HepG2 (cell line): ENCODE results near the gene BAIAP3. TPM values are rescaled to one million over a fixed set of nuclear protein-coding genes. Genes with fewer than 3 reads are reported as not detected.
A peak's percentile ranks its signal among the peaks of the same experiment; 100 is the strongest.

ENCODE experiments used
- ARNTL ChIP-seq: sonication (generic); formaldehyde crosslinking; IDR thresholded peaks from 2 replicates; pipeline ENCODE4 v1.4.0; 2020; ENCODE audit warnings: mild to moderate bottlenecking, missing genetic modification reagents
- HDAC1 ChIP-seq: sonication (generic); formaldehyde crosslinking; IDR thresholded peaks from 2 replicates; pipeline ENCODE4 v1.5.1; 2020; ENCODE audit warnings: mild to moderate bottlenecking, missing genetic modification reagents
- NR0B2 ChIP-seq: sonication (generic); formaldehyde crosslinking; IDR thresholded peaks from 2 replicates; pipeline ENCODE4 v1.4.0; 2020; ENCODE audit warnings: mild to moderate bottlenecking, missing genetic modification reagents
- SMAD3 ChIP-seq: sonication (generic); formaldehyde crosslinking; IDR thresholded peaks from 2 replicates; pipeline ENCODE4 v1.4.0; 2020; ENCODE audit warnings: missing genetic modification reagents
- TEAD3 ChIP-seq: optimal IDR thresholded peaks from 2 replicates; pipeline ENCODE3; 2016; ENCODE audit warnings: borderline replicate concordance
- THAP9 ChIP-seq: sonication (generic); formaldehyde crosslinking; IDR thresholded peaks from 2 replicates; pipeline ENCODE4; 2020; ENCODE audit warnings: missing genetic modification reagents, mild to moderate bottlenecking, borderline replicate concordance
- ZBED4 ChIP-seq: sonication (generic); formaldehyde crosslinking; IDR thresholded peaks from 2 replicates; pipeline ENCODE4 v1.4.0; 2020; ENCODE audit warnings: missing genetic modification reagents, borderline replicate concordance
- ZNF207 ChIP-seq: fragments of 450-650 bp; IDR thresholded peaks from 2 replicates; pipeline ENCODE4 v1.6.1; 2016; ENCODE audit warnings: antibody characterized with exemption, borderline replicate concordance
- ZNF296 ChIP-seq: sonication (generic); formaldehyde crosslinking; conservative IDR thresholded peaks from 2 replicates; pipeline ENCODE4 v1.5.0; 2020; ENCODE audit warnings: mild to moderate bottlenecking, missing genetic modification reagents
- ZNF383 ChIP-seq: sonication (generic); formaldehyde crosslinking; IDR thresholded peaks from 2 replicates; pipeline ENCODE4 v1.4.0; 2020; ENCODE audit warnings: missing genetic modification reagents, mild to moderate bottlenecking, borderline replicate concordance
- ZNF609 ChIP-seq: sonication (generic); formaldehyde crosslinking; IDR thresholded peaks from 2 replicates; pipeline ENCODE4 v1.4.0; 2020; ENCODE audit warnings: mild to moderate bottlenecking, missing genetic modification reagents, borderline replicate concordance
- ZNF687 ChIP-seq: sonication (generic); formaldehyde crosslinking; IDR thresholded peaks from 2 replicates; pipeline ENCODE4 v1.5.1; 2020; ENCODE audit warnings: mild to moderate bottlenecking, missing genetic modification reagents, moderate library complexity
- ZNF749 ChIP-seq: sonication (generic); formaldehyde crosslinking; IDR thresholded peaks from 2 replicates; pipeline ENCODE4 v1.8.0; 2022; ENCODE audit warnings: mild to moderate bottlenecking, missing genetic modification reagents, moderate library complexity, borderline replicate concordance
- polyA plus RNA-seq, 8 experiments: library from polyadenylated mRNA; depleted of rRNA in 3 of 8; stranded (reverse) in 7 of 8; unstranded in 1 of 8; fragments of >200 nt; fragmentation: Illumina TruSeq in 4 of 8; extraction: Trizol in 4 of 8; gene quantifications; 2 replicates each; pipeline versions ENCODE4 v1.2.1 to v1.2.3, GENCODE V29; 2011 to 2016; ENCODE audit warnings: low read depth in 4 of 8, missing spikeins in 1 of 8, mixed read lengths in 1 of 8; ENCODE audit not compliant: insufficient read depth in 1 of 8
- total RNA-seq, 5 experiments: library from RNA; depleted of rRNA; stranded (reverse); fragments of >200 nt; fragmentation: Illumina TruSeq; extraction: Trizol; gene quantifications; 2 replicates each; pipeline ENCODE4 v1.2.3, GENCODE V29; 2016; ENCODE audit warnings: low read depth in 1 of 5

BAIAP3 gene
- total and polyA plus RNA-seq, 2 of the 13 experiments (the other 11 are each of a cell fraction or from before 2014, with no cell fraction given) = 3.2 to 5.7 TPM

- TF ChIP-seq ZBED4 (CRISPR knock-in tag) = no peak
- TF ChIP-seq ZNF609 (CRISPR knock-in tag) = 0 out of 2 replicates have a peak, but pooled peaks have one; percentile 10
- TF ChIP-seq ZNF296 (CRISPR knock-in tag) = no peak
- TF ChIP-seq HDAC1 = no peak
- no peak; the same call in 1 of the 2 replicates for TF ChIP-seq ZNF687 (CRISPR knock-in tag)
- no peak for TF ChIP-seq ARNTL (CRISPR knock-in tag)
- no peak for TF ChIP-seq TEAD3 (CRISPR knock-in tag)
- TF ChIP-seq THAP9 (CRISPR knock-in tag) = no peak
- TF ChIP-seq ZNF383 (CRISPR knock-in tag) = no peak
- peak; percentile 81; the same call in 1 of the 2 replicates for TF ChIP-seq NR0B2 (CRISPR knock-in tag)
- TF ChIP-seq ZNF207 = no peak
- TF ChIP-seq SMAD3 = no peak
- no peak for TF ChIP-seq ZNF749 (CRISPR knock-in tag)
These were observed 17.8 kb downstream of the BAIAP3 start (continued) for GRCh38 chr16:1351215-1351581.
